Natural killer cell (primary cell): Measurements from ENCODE around the gene OSTC. TPM values are rescaled to one million over a fixed set of nuclear protein-coding genes. Genes with fewer than 3 reads are reported as not detected.

ENCODE experiments used
- ATAC-seq, 3 donors: fragments of 150-1000 bp in 2 of 3; fragments of 200-7000 bp in 1 of 3; cut with Tn5 transposase; 1 replicate in 1 of 3; 2 replicates in 2 of 3; pipeline ENCODE4 v1.10.0; 2021; ENCODE audit warnings: mild to moderate bottlenecking in 2 of 3, moderate library complexity in 2 of 3
- DNase-seq, 2 donors: peaks; one replicate each; pipeline versions ENCODE4 v3.0.0 to v3.0.0-alpha.2; 2013 to 2021; ENCODE audit warnings: mixed read lengths in 1 of 2
- H3K27ac ChIP-seq: one replicate; pipeline ENCODE4 v1.5.1; 2013; ENCODE audit warnings: mild to moderate bottlenecking, low read length
- H3K27me3 ChIP-seq: one replicate; pipeline ENCODE4 v1.6.1; 2013; ENCODE audit warnings: low read length; ENCODE audit not compliant: control insufficient read depth, insufficient read depth
- H3K36me3 ChIP-seq: one replicate; pipeline ENCODE4 v1.6.1; 2013; ENCODE audit warnings: low read length; ENCODE audit not compliant: control insufficient read depth, insufficient read depth
- H3K4me1 ChIP-seq: one replicate; pipeline ENCODE4 v1.6.1; 2013; ENCODE audit warnings: low read length; ENCODE audit not compliant: control insufficient read depth, insufficient read depth
- H3K4me3 ChIP-seq: one replicate; pipeline ENCODE4 v1.5.1; 2013; ENCODE audit warnings: low read length
- H3K9me3 ChIP-seq: one replicate; pipeline ENCODE4 v1.6.1; 2013; ENCODE audit warnings: low read length; ENCODE audit not compliant: control insufficient read depth, insufficient read depth
- H3K27ac Mint-ChIP-seq, 2 donors: one replicate each; pipeline ENCODE4 v1.8.0; 2022; ENCODE audit warnings: mild to moderate bottlenecking in 2 of 2, mixed read lengths in 2 of 2, moderate library complexity in 1 of 2
- H3K27me3 Mint-ChIP-seq, 2 donors: one replicate each; pipeline ENCODE4 v1.8.0; 2022; ENCODE audit warnings: low read depth in 2 of 2, mixed read lengths in 2 of 2
- H3K36me3 Mint-ChIP-seq: one replicate; pipeline ENCODE4 v1.8.0; 2022; ENCODE audit warnings: mixed read lengths
- H3K4me1 Mint-ChIP-seq, 2 donors: one replicate each; pipeline ENCODE4 v1.8.0; 2022; ENCODE audit warnings: mixed read lengths in 2 of 2
- H3K4me3 Mint-ChIP-seq: one replicate; pipeline ENCODE4 v1.8.0; 2022; ENCODE audit warnings: mild to moderate bottlenecking, moderate library complexity, mixed read lengths
- H3K9me3 Mint-ChIP-seq, 2 donors: one replicate each; pipeline ENCODE4 v1.8.0; 2022; ENCODE audit warnings: mixed read lengths in 2 of 2
- WGBS: methylation state at CpG from one replicate; pipeline ENCODE4 v1.1.7; 2013; ENCODE audit warnings: missing lambda C conversion rate; ENCODE audit not compliant: insufficient coverage; 5-methylcytosine and 5-hydroxymethylcytosine counted together
- intact Hi-C: fragments of 100-400 bp; cut with micrococcal nuclease; formaldehyde crosslinking; loops from one replicate; pipeline ENCODE4 v1.14.2; 2022
- total RNA-seq, 4 donors: library from RNA; stranded (reverse); fragments of 120-200 nt in 1 of 4; gene quantifications; one replicate each; pipeline versions ENCODE4 v1.2.3 to v1.2.4, GENCODE V29; 2013 to 2022
- TF ChIP-seq, protein P1 (sequence below): fragments of 200-600 bp; IDR thresholded peaks from one replicate; pipeline ENCODE4 v1.8.0; 2022; ENCODE audit warnings: antibody characterized with exemption

The OSTC gene
- total RNA-seq, 3 donors from 2014 or later (not counting 1 experiment from before 2014, with no cell fraction given), result 31.2 to 36.5 (median 32.2) TPM

GRCh38 chr4:108626056-108626455, 24.3 kb upstream of the OSTC start:
- Histone ChIP-seq H3K27ac (no peak overlapping the region), H3K4me3 (no peak overlapping the region), H3K9me3 (no peaks in the 10 kb centered on the region), H3K27me3 (no peaks in the 10 kb centered on the region), H3K4me1 (peaks cover 5% of the 10 kb centered on the region), H3K36me3 (peaks cover 82% of the 10 kb centered on the region)
- no peak for DNase-seq
- TF ChIP-seq, protein P1, sequence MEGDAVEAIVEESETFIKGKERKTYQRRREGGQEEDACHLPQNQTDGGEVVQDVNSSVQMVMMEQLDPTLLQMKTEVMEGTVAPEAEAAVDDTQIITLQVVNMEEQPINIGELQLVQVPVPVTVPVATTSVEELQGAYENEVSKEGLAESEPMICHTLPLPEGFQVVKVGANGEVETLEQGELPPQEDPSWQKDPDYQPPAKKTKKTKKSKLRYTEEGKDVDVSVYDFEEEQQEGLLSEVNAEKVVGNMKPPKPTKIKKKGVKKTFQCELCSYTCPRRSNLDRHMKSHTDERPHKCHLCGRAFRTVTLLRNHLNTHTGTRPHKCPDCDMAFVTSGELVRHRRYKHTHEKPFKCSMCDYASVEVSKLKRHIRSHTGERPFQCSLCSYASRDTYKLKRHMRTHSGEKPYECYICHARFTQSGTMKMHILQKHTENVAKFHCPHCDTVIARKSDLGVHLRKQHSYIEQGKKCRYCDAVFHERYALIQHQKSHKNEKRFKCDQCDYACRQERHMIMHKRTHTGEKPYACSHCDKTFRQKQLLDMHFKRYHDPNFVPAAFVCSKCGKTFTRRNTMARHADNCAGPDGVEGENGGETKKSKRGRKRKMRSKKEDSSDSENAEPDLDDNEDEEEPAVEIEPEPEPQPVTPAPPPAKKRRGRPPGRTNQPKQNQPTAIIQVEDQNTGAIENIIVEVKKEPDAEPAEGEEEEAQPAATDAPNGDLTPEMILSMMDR, result no peak
- H3K4me1 Mint-ChIP-seq, result peaks cover 9 to 21% of the 10 kb centered on the region in 2 donors
- 94% methylated on average over 1 of the region's 1 CpG for WGBS
- no peak for ATAC-seq
- H3K4me3 Mint-ChIP-seq, result no peak overlapping the region
- no peak overlapping the region for H3K27ac Mint-ChIP-seq
- intact Hi-C loops, result no loop called here
- no peaks in the 10 kb centered on the region for H3K9me3 Mint-ChIP-seq
- peaks cover 29% of the 10 kb centered on the region for H3K36me3 Mint-ChIP-seq
- H3K27me3 Mint-ChIP-seq, result no peaks in the 10 kb centered on the region

DNA sequence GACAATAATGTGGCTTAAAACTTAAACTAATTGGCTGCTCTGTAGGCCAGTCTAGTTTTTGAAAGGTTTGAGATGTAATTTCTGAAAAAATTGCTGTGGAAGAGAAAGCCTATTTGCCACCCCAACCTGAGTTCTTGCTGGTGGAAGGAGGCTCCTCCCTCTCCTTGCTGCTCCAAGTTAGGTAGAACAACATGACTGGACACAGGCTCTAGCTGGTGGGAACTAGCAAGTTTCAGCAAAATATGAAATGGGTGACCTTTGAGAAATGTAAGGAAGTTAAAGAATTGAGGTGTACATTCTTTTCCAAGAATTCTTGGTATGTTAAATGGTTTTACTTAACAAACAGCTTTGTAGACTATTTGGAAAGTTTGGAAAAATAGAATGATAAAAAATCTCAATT, 22.0 kb upstream of the OSTC start:
- no peak overlapping the region for H3K27ac Mint-ChIP-seq

GRCh38 chr4:108635070-108635655, 15.2 kb upstream of the OSTC start:
- Mint-ChIP-seq H3K36me3 (peaks cover 20% of the 10 kb centered on the region), H3K27me3 (no peaks in the 10 kb centered on the region), H3K4me1 (no peaks in the 10 kb centered on the region), H3K4me3 (no peak overlapping the region), H3K27ac (no peak overlapping the region), H3K9me3 (no peaks in the 10 kb centered on the region)
- intact Hi-C loops, result no loop called here
- peaks cover 41% of the 10 kb centered on the region for H3K36me3 ChIP-seq
- H3K9me3 ChIP-seq, result no peaks in the 10 kb centered on the region
- 86% methylated on average over 8 of the region's 8 CpGs for WGBS
- H3K27me3 ChIP-seq, result no peaks in the 10 kb centered on the region
- no peak overlapping the region for H3K4me3 ChIP-seq
- H3K4me1 ChIP-seq, result no peaks in the 10 kb centered on the region
- TF ChIP-seq, protein P1, result no peak
- H3K27ac ChIP-seq, result no peak overlapping the region
- ATAC-seq, result no peak
- no peak for DNase-seq

More for the DNA sequence above, 22.0 kb upstream of the OSTC start:
- Histone ChIP-seq H3K27me3 (no peaks in the 10 kb centered on the region), H3K27ac (no peak overlapping the region), H3K36me3 (peaks cover 85% of the 10 kb centered on the region), H3K4me1 (no peaks in the 10 kb centered on the region), H3K4me3 (no peak overlapping the region), H3K9me3 (no peaks in the 10 kb centered on the region)
- Mint-ChIP-seq H3K36me3 (peaks cover 30% of the 10 kb centered on the region), H3K27me3 (no peaks in the 10 kb centered on the region), H3K4me1 (peaks cover 0 to 12% of the 10 kb centered on the region in 2 donors), H3K4me3 (no peak overlapping the region), H3K9me3 (no peaks in the 10 kb centered on the region)
- TF ChIP-seq, protein P1, result no peak
- ATAC-seq (no peak), DNase-seq (no peak)
- intact Hi-C loops, result no loop called here

- intact Hi-C loops, result no loop called here
- ATAC-seq (no peak), DNase-seq (no peak)
- Histone ChIP-seq H3K27ac (no peak overlapping the region), H3K9me3 (no peaks in the 10 kb centered on the region), H3K27me3 (no peaks in the 10 kb centered on the region), H3K4me3 (no peak overlapping the region), H3K4me1 (no peaks in the 10 kb centered on the region), H3K36me3 (peaks cover 33% of the 10 kb centered on the region)
- Mint-ChIP-seq H3K27me3 (no peaks in the 10 kb centered on the region), H3K36me3 (peaks cover 10% of the 10 kb centered on the region), H3K4me1 (no peaks in the 10 kb centered on the region), H3K27ac (no peak overlapping the region), H3K9me3 (no peaks in the 10 kb centered on the region), H3K4me3 (no peak overlapping the region)
- TF ChIP-seq, protein P1, result no peak
- 80% methylated on average over 1 of the region's 1 CpG for WGBS
Observed at GRCh38 chr4:108636246-108636645, 14.2 kb upstream of the OSTC start.
